Measurements from ENCODE around the gene NDRG4. TPM values are rescaled to one million over a fixed set of nuclear protein-coding genes. Genes with fewer than 3 reads are reported as not detected.

The NDRG4 gene
- total RNA-seq, 3 donors from 2014 or later: 3.7 to 35.0 (median 5.6) TPM

DNA sequence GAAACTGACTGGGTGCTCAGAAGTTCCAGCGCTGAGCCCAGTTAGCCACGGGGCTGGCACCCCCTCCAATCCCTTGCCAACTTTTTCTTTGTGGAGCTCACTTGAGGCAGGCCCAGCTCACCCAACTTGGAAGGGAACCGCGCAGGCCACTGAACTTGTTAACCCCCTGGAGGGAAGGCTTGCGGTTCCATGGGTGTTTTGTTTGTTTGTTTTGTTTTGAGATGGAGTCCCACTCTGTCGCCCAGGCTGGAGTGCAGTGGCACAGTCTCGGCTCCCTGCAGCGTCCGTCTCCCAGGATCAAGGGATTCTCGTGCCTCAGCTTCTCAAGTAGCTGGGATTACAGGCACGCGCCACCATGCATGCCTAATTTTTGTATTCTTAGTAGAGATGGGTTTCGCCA is 34.1 kb upstream of the NDRG4 start:
- H3K36me3 ChIP-seq: no peaks in the 10 kb centered on the region
- TF ChIP-seq, protein P1, sequence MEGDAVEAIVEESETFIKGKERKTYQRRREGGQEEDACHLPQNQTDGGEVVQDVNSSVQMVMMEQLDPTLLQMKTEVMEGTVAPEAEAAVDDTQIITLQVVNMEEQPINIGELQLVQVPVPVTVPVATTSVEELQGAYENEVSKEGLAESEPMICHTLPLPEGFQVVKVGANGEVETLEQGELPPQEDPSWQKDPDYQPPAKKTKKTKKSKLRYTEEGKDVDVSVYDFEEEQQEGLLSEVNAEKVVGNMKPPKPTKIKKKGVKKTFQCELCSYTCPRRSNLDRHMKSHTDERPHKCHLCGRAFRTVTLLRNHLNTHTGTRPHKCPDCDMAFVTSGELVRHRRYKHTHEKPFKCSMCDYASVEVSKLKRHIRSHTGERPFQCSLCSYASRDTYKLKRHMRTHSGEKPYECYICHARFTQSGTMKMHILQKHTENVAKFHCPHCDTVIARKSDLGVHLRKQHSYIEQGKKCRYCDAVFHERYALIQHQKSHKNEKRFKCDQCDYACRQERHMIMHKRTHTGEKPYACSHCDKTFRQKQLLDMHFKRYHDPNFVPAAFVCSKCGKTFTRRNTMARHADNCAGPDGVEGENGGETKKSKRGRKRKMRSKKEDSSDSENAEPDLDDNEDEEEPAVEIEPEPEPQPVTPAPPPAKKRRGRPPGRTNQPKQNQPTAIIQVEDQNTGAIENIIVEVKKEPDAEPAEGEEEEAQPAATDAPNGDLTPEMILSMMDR (IDR thresholded peaks at IDR 0.05): no peak
- TF ChIP-seq POLR2AphosphoS5 (IDR thresholded peaks at IDR 0.05) (no peak), POLR2A (IDR thresholded peaks at IDR 0.05) (no peak)
- H3K27ac ChIP-seq: no peak overlapping the region
- H3K27me3 ChIP-seq: peaks cover 5 to 66% of the 10 kb centered on the region in 2 donors
- DNase-seq (ENCODE audit: low spot score in 2 of 2): no peak
- H3K4me1 ChIP-seq: peaks cover 0 to 12% of the 10 kb centered on the region in 2 donors
- no peak overlapping the region for H3K4me3 ChIP-seq
- H3K9me3 ChIP-seq: no peaks in the 10 kb centered on the region
- intact Hi-C loops (cut with DNase I; ENCODE audit: low total_unique reads): no loop called here

DNA sequence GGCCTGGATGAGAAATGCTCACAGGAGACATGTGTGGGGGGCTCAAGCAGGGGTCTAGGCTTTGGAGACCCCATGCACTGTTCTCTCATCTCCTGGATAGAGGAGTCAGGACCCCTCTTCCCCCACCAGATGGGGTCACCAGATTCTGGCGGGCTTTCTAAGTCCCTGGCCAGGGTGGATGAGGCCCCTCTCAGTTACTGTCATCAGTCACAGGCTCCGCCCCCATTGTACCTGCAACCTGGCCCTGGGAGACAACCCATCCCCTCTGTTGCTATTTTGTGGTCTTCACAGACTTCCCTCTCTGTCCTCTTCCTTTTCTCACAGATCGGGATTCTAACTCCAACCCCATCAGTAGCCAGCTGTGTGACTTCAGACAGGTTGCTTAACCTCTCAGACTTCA is 33.5 kb upstream of the NDRG4 start:
- Histone ChIP-seq H3K27me3 (peaks cover 5 to 66% of the 10 kb centered on the region in 2 donors), H3K4me1 (peaks cover 0 to 12% of the 10 kb centered on the region in 2 donors), H3K4me3 (no peak overlapping the region), H3K27ac (no peak overlapping the region), H3K36me3 (no peaks in the 10 kb centered on the region), H3K9me3 (no peaks in the 10 kb centered on the region)
- DNase-seq (ENCODE audit: low spot score in 2 of 2): no peak
- intact Hi-C loops (cut with DNase I; ENCODE audit: low total_unique reads): no loop called here
- TF ChIP-seq POLR2A (IDR thresholded peaks at IDR 0.05): no peak

DNA sequence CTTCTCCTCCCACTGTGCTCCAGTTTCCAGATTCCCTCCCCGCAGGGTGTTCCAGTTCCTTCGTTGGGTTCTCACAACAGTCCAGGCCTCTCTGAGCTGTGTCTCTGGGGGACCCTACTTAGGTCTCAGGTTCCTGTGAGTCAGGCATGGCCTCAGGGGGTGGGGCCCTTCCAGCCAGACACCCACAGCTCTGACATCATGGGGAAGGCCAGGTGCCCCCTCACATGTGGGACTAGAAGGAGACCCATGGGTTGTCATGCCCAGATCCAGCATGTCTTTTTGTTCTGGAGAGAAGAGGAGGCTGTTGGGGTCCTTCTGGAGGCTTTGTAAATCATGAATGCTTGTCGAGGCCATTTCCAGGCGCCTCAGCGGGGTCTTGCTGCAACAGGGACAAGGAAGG is 32.0 kb upstream of the NDRG4 start:
- H3K9me3 ChIP-seq: no peaks in the 10 kb centered on the region
- H3K27ac ChIP-seq: no peak overlapping the region
- no peak for TF ChIP-seq POLR2A (IDR thresholded peaks at IDR 0.05)
- no peak for TF ChIP-seq POLR2AphosphoS5 (IDR thresholded peaks at IDR 0.05)
- TF ChIP-seq, protein P1 (IDR thresholded peaks at IDR 0.05): no peak
- no peak for DNase-seq (ENCODE audit: low spot score in 2 of 2)
- peaks cover 0 to 12% of the 10 kb centered on the region in 2 donors for H3K4me1 ChIP-seq
- no peaks in the 10 kb centered on the region for H3K36me3 ChIP-seq
- no peak overlapping the region for H3K4me3 ChIP-seq
- intact Hi-C loops (cut with DNase I; ENCODE audit: low total_unique reads): no loop called here
- peaks cover 5 to 58% of the 10 kb centered on the region in 2 donors for H3K27me3 ChIP-seq

DNA sequence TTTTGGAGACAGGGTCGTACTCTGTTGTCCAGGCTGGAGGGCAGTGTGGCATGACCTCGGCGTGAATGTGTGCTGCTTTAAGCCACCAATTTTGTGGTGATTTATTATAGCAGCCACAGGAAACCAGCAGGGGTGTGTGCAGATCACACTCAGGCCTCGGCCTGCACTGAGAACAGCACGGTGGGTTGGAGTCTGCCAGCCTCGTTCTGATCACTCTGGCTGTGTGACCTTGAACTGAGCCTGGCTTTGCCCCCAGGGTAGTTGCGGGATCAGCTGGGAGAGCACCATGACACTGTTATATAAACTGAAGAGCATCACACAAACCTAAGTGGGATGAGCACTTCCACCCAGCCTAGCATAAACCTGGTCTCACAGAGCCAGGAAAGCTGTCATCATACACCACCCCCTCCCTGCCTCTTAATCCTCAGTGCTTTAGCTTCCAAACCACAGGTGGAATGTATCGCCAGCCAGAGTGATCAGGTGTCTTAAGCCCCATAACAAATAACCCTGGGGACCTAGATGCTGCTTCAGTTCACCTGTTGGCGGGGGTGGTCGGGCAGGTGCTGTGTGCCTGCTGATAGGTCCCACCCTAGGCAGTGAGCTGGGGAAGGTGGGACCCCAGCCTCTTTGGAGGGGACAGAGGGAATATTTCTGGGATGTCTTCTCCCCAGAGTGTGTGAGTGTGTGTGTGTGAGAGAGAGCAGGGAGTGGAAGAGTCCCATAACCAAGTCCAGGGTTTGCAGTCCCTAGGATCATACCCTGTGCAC is 28.6 kb upstream of the NDRG4 start:
- Histone ChIP-seq H3K27ac (no peak overlapping the region), H3K4me1 (no peaks in the 10 kb centered on the region), H3K27me3 (peaks cover 0 to 27% of the 10 kb centered on the region in 2 donors), H3K36me3 (no peaks in the 10 kb centered on the region), H3K4me3 (no peak overlapping the region), H3K9me3 (no peaks in the 10 kb centered on the region)
- DNase-seq (ENCODE audit: low spot score in 2 of 2): no peak
- TF ChIP-seq, protein P1 (IDR thresholded peaks at IDR 0.05): no peak
- TF ChIP-seq POLR2A (IDR thresholded peaks at IDR 0.05) (no peak), POLR2AphosphoS5 (IDR thresholded peaks at IDR 0.05) (no peak)
- intact Hi-C loops (cut with DNase I; ENCODE audit: low total_unique reads): no loop called here

DNA sequence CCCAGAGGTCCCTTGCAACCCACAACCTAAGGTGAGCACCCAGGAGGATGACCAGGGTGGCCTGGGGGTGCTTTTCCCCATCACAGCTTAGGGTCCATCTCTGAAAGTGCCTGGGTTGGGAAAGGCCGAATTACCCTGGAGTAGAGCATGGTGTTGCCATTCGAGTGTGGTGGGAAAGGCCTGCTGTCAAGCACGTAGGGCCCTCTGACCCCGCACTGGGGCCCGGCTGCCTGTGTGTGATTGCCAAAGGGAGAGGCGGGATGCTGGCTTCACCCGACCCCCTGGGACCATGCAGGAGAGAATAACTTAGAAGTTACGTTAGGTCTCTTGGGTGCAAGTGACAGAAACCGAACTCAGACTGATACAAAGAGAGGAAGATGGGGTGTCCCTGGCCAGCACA is 27.7 kb upstream of the NDRG4 start:
- no peak for DNase-seq (ENCODE audit: low spot score in 2 of 2)
- Histone ChIP-seq H3K27ac (no peak overlapping the region), H3K4me3 (no peak overlapping the region), H3K27me3 (peaks cover 0 to 18% of the 10 kb centered on the region in 2 donors), H3K36me3 (no peaks in the 10 kb centered on the region), H3K4me1 (no peaks in the 10 kb centered on the region), H3K9me3 (no peaks in the 10 kb centered on the region)
- intact Hi-C loops (cut with DNase I; ENCODE audit: low total_unique reads): no loop called here
- TF ChIP-seq, protein P1 (IDR thresholded peaks at IDR 0.05): no peak
- TF ChIP-seq POLR2A (IDR thresholded peaks at IDR 0.05) (no peak), POLR2AphosphoS5 (IDR thresholded peaks at IDR 0.05) (no peak)
